H1 (cell line): ENCODE measurements around the gene FAM210A. TPM values are rescaled to one million over a fixed set of nuclear protein-coding genes. Genes with fewer than 3 reads are reported as not detected.

Experiments
- CTCF ChIA-PET: fragments of 300-600 bp; sonication (Branson Sonifier 250); formaldehyde crosslinking; loops from one replicate; lab custom pipeline; 2021; ENCODE audit not compliant: partially characterized antibody; lab: Charles Lee
- POLR2A ChIA-PET: fragments of 300-600 bp; sonication (Branson Sonifier 250); formaldehyde crosslinking; loops from one replicate; lab custom pipeline; 2021; ENCODE audit warnings: inconsistent platforms; ENCODE audit not compliant: partially characterized antibody; lab: Charles Lee
- DNase-seq, 2 experiments: peaks; one replicate each; pipeline versions ENCODE4 v3.0.0 to v3.0.0-alpha.2; 2010 to 2022; ENCODE audit warnings: low spot score in 2 of 2, low read depth in 1 of 2, mixed read lengths in 1 of 2
- FAIRE-seq: peaks from 2 replicates; lab custom pipeline; 2011; peaks lifted over from hg19 to GRCh38; lab: Jason Lieb, UNC
- H2AFZ ChIP-seq: 2 replicates; pipeline ENCODE4 v1.8.1; 2012; ENCODE audit warnings: low read length, inconsistent platforms
- H2AK5ac ChIP-seq: 2 replicates; pipeline ENCODE4 v1.6.1; 2013; ENCODE audit warnings: low read depth, low read length
- H2BK120ac ChIP-seq: replicated peaks from 2 replicates; pipeline ENCODE3; 2013; ENCODE audit warnings: low read depth, low read length, inconsistent platforms
- H2BK12ac ChIP-seq: 2 replicates; pipeline ENCODE4 v1.6.1; 2013; ENCODE audit warnings: low read depth, low read length
- H2BK15ac ChIP-seq: 2 replicates; pipeline ENCODE4 v1.6.1; 2013; ENCODE audit warnings: low read length
- H2BK20ac ChIP-seq: 2 replicates; pipeline ENCODE4 v1.6.1; 2013; ENCODE audit warnings: low read length
- H2BK5ac ChIP-seq: 2 replicates; pipeline ENCODE4 v1.6.1; 2013; ENCODE audit warnings: low read depth, low read length
- H3K14ac ChIP-seq: 2 replicates; pipeline ENCODE4 v1.6.1; 2013; ENCODE audit warnings: inconsistent platforms; ENCODE audit not compliant: insufficient read length
- H3K18ac ChIP-seq: 2 replicates; pipeline ENCODE4 v1.6.1; 2013; ENCODE audit warnings: low read length; ENCODE audit errors: extremely low read depth
- H3K23ac ChIP-seq: 2 replicates; pipeline ENCODE4 v1.6.1; 2013; ENCODE audit warnings: inconsistent platforms; ENCODE audit not compliant: insufficient read length
- H3K23me2 ChIP-seq: 2 replicates; pipeline ENCODE4 v1.6.1; 2013; ENCODE audit warnings: low read depth, low read length
- H3K27ac ChIP-seq: 2 replicates; pipeline ENCODE4 v1.6.1; 2011; ENCODE audit warnings: low read depth, low read length, inconsistent platforms
- H3K27me3 ChIP-seq, 4 experiments: replicated peaks in 1 of 4; 1 replicate in 1 of 4; 2 replicates in 3 of 4; pipeline versions ENCODE4 v1.6.1 to v1.8.1; 2011 to 2013; ENCODE audit warnings: low read length in 3 of 4, mild to moderate bottlenecking in 3 of 4, inconsistent platforms in 2 of 4, mixed read lengths in 2 of 4, moderate library complexity in 1 of 4; ENCODE audit not compliant: control insufficient read depth in 3 of 4, insufficient read depth in 3 of 4; ENCODE audit errors: extremely low read depth in 1 of 4
- H3K36me3 ChIP-seq, 4 experiments: 2 replicates each; pipeline versions ENCODE4 v1.6.1 to v1.8.1; 2011 to 2013; ENCODE audit warnings: mild to moderate bottlenecking in 4 of 4, low read length in 3 of 4, moderate library complexity in 2 of 4, control low read depth in 1 of 4, inconsistent platforms in 1 of 4; ENCODE audit not compliant: insufficient read depth in 4 of 4, control insufficient read depth in 2 of 4
- H3K4ac ChIP-seq: replicated peaks from 2 replicates; pipeline ENCODE3; 2013; ENCODE audit warnings: low read length, low read depth, mixed read lengths, inconsistent platforms; ENCODE audit not compliant: insufficient read length
- H3K4me1 ChIP-seq, 4 experiments: replicated peaks in 1 of 4; 1 replicate in 1 of 4; 2 replicates in 3 of 4; pipeline versions ENCODE4 v1.6.1 to v1.8.1; 2011 to 2013; ENCODE audit warnings: low read length in 3 of 4, inconsistent platforms in 2 of 4, mixed read lengths in 1 of 4; ENCODE audit not compliant: insufficient read depth in 4 of 4, control insufficient read depth in 3 of 4
- H3K4me2 ChIP-seq, 2 experiments: 2 replicates each; pipeline versions ENCODE4 v1.6.1 to v1.8.1; 2011 to 2013; ENCODE audit warnings: low read depth in 2 of 2, low read length in 2 of 2, control low read depth in 1 of 2, inconsistent platforms in 1 of 2, mild to moderate bottlenecking in 1 of 2; ENCODE audit not compliant: insufficient read depth in 1 of 2
- H3K4me3 ChIP-seq, 4 experiments: fragments of 200-600, 300-600 bp in 1 of 4; sonication (generic), shearing (Covaris generic), sonication (Bioruptor Twin) in 1 of 4; 2 replicates each; pipeline versions ENCODE4 v1.5.1 to v1.8.1; 2011 to 2016; ENCODE audit warnings: low read length in 4 of 4, low read depth in 3 of 4, control low read depth in 2 of 4, inconsistent platforms in 2 of 4, mild to moderate bottlenecking in 2 of 4, mixed read lengths in 1 of 4, moderate library complexity in 1 of 4; ENCODE audit not compliant: insufficient read depth in 2 of 4; ENCODE audit errors: extremely low read depth in 1 of 4
- H3K56ac ChIP-seq: replicated peaks from 2 replicates; pipeline ENCODE3; 2013; ENCODE audit warnings: low read depth, mild to moderate bottlenecking, mixed read lengths, low read length, inconsistent platforms; ENCODE audit not compliant: insufficient read length
- H3K79me1 ChIP-seq: 2 replicates; pipeline ENCODE4 v1.6.1; 2013; ENCODE audit warnings: low read depth, low read length, control low read depth
- H3K79me2 ChIP-seq, 2 experiments: 2 replicates each; pipeline versions ENCODE4 v1.6.1 to v1.8.1; 2012 to 2013; ENCODE audit warnings: low read length in 2 of 2, mild to moderate bottlenecking in 2 of 2, inconsistent platforms in 1 of 2; ENCODE audit not compliant: insufficient read depth in 2 of 2, control insufficient read depth in 1 of 2
- H3K9ac ChIP-seq, 4 experiments: replicated peaks in 1 of 4; 1 replicate in 1 of 4; 2 replicates in 3 of 4; pipeline versions ENCODE4 v1.6.1 to v1.8.1; 2011 to 2013; ENCODE audit warnings: low read depth in 3 of 4, low read length in 3 of 4, control low read depth in 2 of 4, mild to moderate bottlenecking in 2 of 4, moderate library complexity in 2 of 4, inconsistent platforms in 1 of 4; ENCODE audit errors: extremely low read depth in 1 of 4
- H3K9me3 ChIP-seq, 2 experiments: 2 replicates each; pipeline versions ENCODE4 v1.6.1 to v1.8.1; 2012 to 2013; ENCODE audit warnings: mild to moderate bottlenecking in 2 of 2, moderate library complexity in 2 of 2, control low read depth in 1 of 2, inconsistent platforms in 1 of 2, low read depth in 1 of 2, low read length in 1 of 2, mixed read lengths in 1 of 2; ENCODE audit not compliant: insufficient read depth in 2 of 2
- H4K20me1 ChIP-seq, 2 experiments: replicated peaks in 1 of 2; 2 replicates each; pipeline versions ENCODE3 to v1.8.1; 2011 to 2013; ENCODE audit warnings: inconsistent platforms in 2 of 2, low read length in 2 of 2, mild to moderate bottlenecking in 1 of 2; ENCODE audit not compliant: insufficient read depth in 2 of 2, control insufficient read depth in 1 of 2
- H4K5ac ChIP-seq: 2 replicates; pipeline ENCODE4 v1.6.1; 2013; ENCODE audit warnings: low read length, low read depth, mixed read lengths, inconsistent platforms; ENCODE audit not compliant: insufficient read length
- H4K8ac ChIP-seq: 2 replicates; pipeline ENCODE4 v1.8.0; 2013; ENCODE audit warnings: mild to moderate bottlenecking, moderate library complexity, low read length, inconsistent platforms; ENCODE audit not compliant: insufficient read depth; ENCODE audit errors: extremely low read depth
- H4K91ac ChIP-seq: replicated peaks from 2 replicates; pipeline ENCODE3; 2013; ENCODE audit warnings: low read length, mixed read lengths, inconsistent platforms; ENCODE audit not compliant: insufficient read length
- BCL11A ChIP-seq, 2 experiments: IDR thresholded peaks; one replicate each; pipeline ENCODE4 v1.6.1; 2011; ENCODE audit warnings: low read depth in 2 of 2, low read length in 2 of 2, mild to moderate bottlenecking in 2 of 2
- CHD2 ChIP-seq: IDR thresholded peaks from 2 replicates; pipeline ENCODE4 v1.6.1; 2012; ENCODE audit warnings: low read length, improper control_type of control experiment
- HDAC2 ChIP-seq, 2 experiments: fragments of 300-600 bp in 1 of 2; sonication (generic) in 1 of 2; IDR thresholded peaks; 2 replicates each; pipeline ENCODE4 v1.6.1; 2011 to 2012; ENCODE audit warnings: low read depth in 2 of 2, low read length in 2 of 2, mild to moderate bottlenecking in 2 of 2, moderate library complexity in 2 of 2, borderline replicate concordance in 1 of 2, inconsistent platforms in 1 of 2
- HDAC6 ChIP-seq: IDR thresholded peaks from one replicate; pipeline ENCODE4 v1.7.1; 2012; ENCODE audit warnings: low read depth, mild to moderate bottlenecking, inconsistent platforms, low read length, moderate library complexity
- PHF8 ChIP-seq: fragments of 200-600 bp; sonication (generic); conservative IDR thresholded peaks from 2 replicates; pipeline ENCODE4 v1.7.1; 2012; ENCODE audit warnings: low read depth, mild to moderate bottlenecking, inconsistent platforms, low read length, moderate library complexity
- POLR2AphosphoS5 ChIP-seq: IDR thresholded peaks from 2 replicates; pipeline ENCODE4 v1.6.1; 2011; ENCODE audit warnings: low read depth, low read length
- SAP30 ChIP-seq: fragments of 300-600 bp; sonication (generic); IDR thresholded peaks from 2 replicates; pipeline ENCODE4 v1.7.1; 2012; ENCODE audit warnings: low read length, moderate library complexity, mild to moderate bottlenecking, inconsistent platforms; ENCODE audit not compliant: insufficient read depth, insufficient replicate concordance
- SP1 ChIP-seq: IDR thresholded peaks from 2 replicates; pipeline ENCODE4 v1.6.1; 2011; ENCODE audit warnings: low read depth, low read length
- SP4 ChIP-seq: IDR thresholded peaks from 2 replicates; pipeline ENCODE4 v1.6.1; 2012; ENCODE audit warnings: low read length, inconsistent platforms
- WGBS, 2 experiments: shearing (Covaris generic) in 1 of 2; methylation state at CpG; one replicate each; pipeline versions ENCODE4 v1.1.6 to v1.1.7; 2013 to 2015; ENCODE audit warnings: low lambda C conversion rate in 2 of 2, mixed read lengths in 2 of 2, inconsistent platforms in 1 of 2, low coverage in 1 of 2, missing lambda C conversion rate in 1 of 2; ENCODE audit not compliant: insufficient replicate concordance in 2 of 2, insufficient coverage in 1 of 2, insufficient read length in 1 of 2; ENCODE audit errors: extremely low coverage in 1 of 2, missing lambda C conversion rate in 1 of 2; 5-methylcytosine and 5-hydroxymethylcytosine counted together
- polyA plus RNA-seq, 7 experiments: library from polyadenylated mRNA; depleted of rRNA in 3 of 7; stranded (reverse) in 5 of 7; unstranded in 2 of 7; fragments of >200 nt in 5 of 7; fragments of 200-250 nt in 2 of 7; gene quantifications; 1 replicate in 5 of 7; 2 replicates in 1 of 7; 4 replicates in 1 of 7; pipeline versions ENCODE4 v1.2.1 to v1.2.3, GENCODE V29; 2011 to 2013; ENCODE audit warnings: missing spikeins in 2 of 7, mixed read lengths in 2 of 7
- total RNA-seq: library from RNA; stranded (reverse); fragmentation: NEBNext Ultra II Directional; extraction: Animal tissue kit (Norgen Biotek cat#: 25700); gene quantifications from 2 replicates; pipeline ENCODE4 v1.2.1, GENCODE V29; 2021
- TF ChIP-seq, protein P1 (sequence below): IDR thresholded peaks from 2 replicates; pipeline ENCODE4 v1.6.1; 2012; ENCODE audit warnings: low read length, inconsistent platforms

FAM210A gene
- total and polyA plus RNA-seq, 2 of the 8 experiments (the other 6 are each of a cell fraction or from before 2014, with no cell fraction given) = 8.2 to 25.4 TPM

DNA sequence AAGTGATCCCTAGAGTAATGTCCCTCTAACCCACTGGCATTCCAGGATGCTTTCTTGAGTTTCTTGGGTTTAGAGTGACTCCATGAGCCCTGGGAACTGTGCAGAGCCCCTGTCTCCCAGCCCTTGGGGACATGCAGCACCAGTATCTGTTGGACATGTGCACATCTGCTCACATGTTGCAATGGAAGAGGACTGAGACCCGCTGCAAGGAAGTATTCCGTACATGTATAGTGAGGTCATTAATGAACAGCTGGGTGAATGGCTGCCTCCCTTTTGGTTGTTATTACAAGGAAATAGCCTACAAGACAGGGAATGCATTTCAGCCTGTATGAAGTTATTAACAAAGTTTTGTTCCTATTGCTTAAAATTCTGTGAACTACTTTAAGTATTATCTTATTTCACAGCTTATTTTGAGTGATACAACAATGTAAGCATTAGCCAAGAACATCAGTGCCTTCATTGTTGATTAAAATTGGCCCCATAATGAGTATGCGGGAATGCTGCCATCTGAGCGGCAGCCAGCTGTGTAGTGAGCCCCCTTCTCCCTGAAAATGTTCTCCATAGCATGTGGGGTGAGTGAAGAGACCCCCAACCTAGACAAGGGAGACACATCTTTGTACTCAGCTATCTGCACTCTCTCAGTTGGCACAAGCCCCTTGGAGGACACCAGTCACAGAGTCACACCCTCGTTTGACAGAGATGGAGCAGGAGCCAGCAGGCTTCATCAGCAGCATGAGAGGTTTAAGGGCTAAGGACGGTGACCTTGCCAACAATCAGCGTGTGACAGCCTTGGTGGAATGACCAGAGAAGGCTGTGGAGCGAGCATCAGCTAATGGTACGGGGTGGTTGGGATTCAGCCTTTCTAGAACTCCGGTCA is 87.4 kb downstream of the FAM210A start:
- H2BK5ac ChIP-seq = no peak overlapping the region
- H2BK120ac ChIP-seq = no peak overlapping the region
- H4K91ac ChIP-seq = no peak overlapping the region
- H3K9me3 ChIP-seq = no peaks in the 10 kb centered on the region
- no peaks in the 10 kb centered on the region for H4K20me1 ChIP-seq
- no peak overlapping the region for H4K8ac ChIP-seq
- H2AK5ac ChIP-seq = no peak overlapping the region
- no peak overlapping the region for H3K27ac ChIP-seq
- FAIRE-seq (no peak), DNase-seq (no peak)
- no peak overlapping the region for H3K4ac ChIP-seq
- no peak overlapping the region for H3K14ac ChIP-seq
- no peaks in the 10 kb centered on the region for H3K79me1 ChIP-seq
- no peak overlapping the region for H2BK20ac ChIP-seq
- H3K18ac ChIP-seq = no peak overlapping the region
- H2AFZ ChIP-seq = no peak overlapping the region
- H3K36me3 ChIP-seq = no peaks in the 10 kb centered on the region
- no peaks in the 10 kb centered on the region for H3K79me2 ChIP-seq
- no peak overlapping the region for H3K4me3 ChIP-seq
- ChIA-PET POLR2A (no interaction called here), CTCF (interaction anchor here (0.6 to 1.1 kb wide), 3 partner anchors 26 to 80 kb away, joined by 3 to 5 read pairs (median 4); no protein-coding TSS in a partner anchor)
- no peak overlapping the region for H2BK12ac ChIP-seq
- H4K5ac ChIP-seq = no peak overlapping the region
- peaks cover 0 to 9% (median 2%) of the 10 kb centered on the region in 4 experiments; a peak in 4 of 7 replicates for H3K27me3 ChIP-seq
- H3K56ac ChIP-seq = no peak overlapping the region
- 92% methylated on average over 10 of the region's 10 CpGs; no CpG with 5 or more reads in 1 of the 2 experiments for WGBS, 2 experiments
- H3K23me2 ChIP-seq = peaks cover 4% of the 10 kb centered on the region; the same call in 1 of the 2 replicates
- no peaks in the 10 kb centered on the region for H3K4me1 ChIP-seq
- H3K23ac ChIP-seq = no peak overlapping the region
- H2BK15ac ChIP-seq = no peak overlapping the region
- no peak overlapping the region for H3K4me2 ChIP-seq
- H3K9ac ChIP-seq = no peak overlapping the region
- TF ChIP-seq SP1 (no peak), HDAC2 (IDR thresholded peaks at IDR 0.05; ENCODE audit: borderline replicate concordance in 1 of 2, low read depth in 2 of 2, low read length in 2 of 2) (no peak), POLR2AphosphoS5 (no peak), BCL11A (IDR thresholded peaks at IDR 0.05; ENCODE audit: low read depth in 2 of 2, low read length in 2 of 2) (no peak), SAP30 (no peak), CHD2 (no peak), HDAC6 (no peak), SP4 (no peak), PHF8 (no peak)
- TF ChIP-seq, protein P1, sequence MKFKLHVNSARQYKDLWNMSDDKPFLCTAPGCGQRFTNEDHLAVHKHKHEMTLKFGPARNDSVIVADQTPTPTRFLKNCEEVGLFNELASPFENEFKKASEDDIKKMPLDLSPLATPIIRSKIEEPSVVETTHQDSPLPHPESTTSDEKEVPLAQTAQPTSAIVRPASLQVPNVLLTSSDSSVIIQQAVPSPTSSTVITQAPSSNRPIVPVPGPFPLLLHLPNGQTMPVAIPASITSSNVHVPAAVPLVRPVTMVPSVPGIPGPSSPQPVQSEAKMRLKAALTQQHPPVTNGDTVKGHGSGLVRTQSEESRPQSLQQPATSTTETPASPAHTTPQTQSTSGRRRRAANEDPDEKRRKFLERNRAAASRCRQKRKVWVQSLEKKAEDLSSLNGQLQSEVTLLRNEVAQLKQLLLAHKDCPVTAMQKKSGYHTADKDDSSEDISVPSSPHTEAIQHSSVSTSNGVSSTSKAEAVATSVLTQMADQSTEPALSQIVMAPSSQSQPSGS = no peak
